NK-92 (cell line): Measurements from ENCODE around the gene SYMPK.
A peak's percentile ranks its signal among the peaks of the same experiment; 100 is the strongest.

Experiments
- DNase-seq: peaks from one replicate; lab custom pipeline; 2025; ENCODE audit not compliant: unreplicated experiment; lab: John Stamatoyannopoulos, UW

SYMPK gene

DNA sequence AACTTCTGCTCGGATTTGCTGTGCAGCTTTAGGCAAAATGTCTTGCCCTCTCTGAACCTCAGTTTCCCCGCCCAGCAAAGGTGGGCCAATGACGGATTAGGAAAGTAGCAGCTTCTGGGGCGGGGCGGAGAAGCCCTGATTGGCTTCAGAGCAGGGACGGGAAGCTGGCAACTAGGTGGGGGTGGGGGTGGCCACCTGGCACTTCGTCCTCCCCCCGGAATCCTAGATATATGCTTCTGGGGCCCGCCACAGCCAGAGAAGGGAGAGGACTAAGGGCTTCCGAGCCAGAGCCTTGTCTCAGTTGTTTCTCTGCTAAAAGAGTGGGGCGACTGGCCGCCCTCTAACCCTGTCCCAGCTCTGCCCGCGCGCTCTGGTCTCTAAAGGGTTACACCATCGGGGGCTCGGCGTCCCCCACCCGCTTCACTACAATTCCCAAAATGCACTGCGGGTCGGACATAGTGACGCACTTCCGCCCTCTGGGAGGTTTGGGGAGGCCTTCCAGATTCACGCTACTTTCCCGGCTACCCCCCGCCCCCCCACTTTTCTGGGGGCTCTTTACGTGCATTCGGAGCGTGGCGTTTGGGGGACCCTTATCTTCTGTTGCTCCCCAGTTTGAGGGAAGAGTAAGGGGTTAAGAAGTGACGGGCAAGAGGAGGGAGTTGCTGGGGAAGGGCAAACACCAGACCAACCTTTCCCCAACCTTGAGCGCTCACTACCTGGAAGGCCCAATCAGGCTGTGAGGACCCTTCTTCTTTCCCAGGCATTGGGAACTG, 23.7 kb upstream of the SYMPK start:
- DNase-seq: peak; percentile 38

DNA sequence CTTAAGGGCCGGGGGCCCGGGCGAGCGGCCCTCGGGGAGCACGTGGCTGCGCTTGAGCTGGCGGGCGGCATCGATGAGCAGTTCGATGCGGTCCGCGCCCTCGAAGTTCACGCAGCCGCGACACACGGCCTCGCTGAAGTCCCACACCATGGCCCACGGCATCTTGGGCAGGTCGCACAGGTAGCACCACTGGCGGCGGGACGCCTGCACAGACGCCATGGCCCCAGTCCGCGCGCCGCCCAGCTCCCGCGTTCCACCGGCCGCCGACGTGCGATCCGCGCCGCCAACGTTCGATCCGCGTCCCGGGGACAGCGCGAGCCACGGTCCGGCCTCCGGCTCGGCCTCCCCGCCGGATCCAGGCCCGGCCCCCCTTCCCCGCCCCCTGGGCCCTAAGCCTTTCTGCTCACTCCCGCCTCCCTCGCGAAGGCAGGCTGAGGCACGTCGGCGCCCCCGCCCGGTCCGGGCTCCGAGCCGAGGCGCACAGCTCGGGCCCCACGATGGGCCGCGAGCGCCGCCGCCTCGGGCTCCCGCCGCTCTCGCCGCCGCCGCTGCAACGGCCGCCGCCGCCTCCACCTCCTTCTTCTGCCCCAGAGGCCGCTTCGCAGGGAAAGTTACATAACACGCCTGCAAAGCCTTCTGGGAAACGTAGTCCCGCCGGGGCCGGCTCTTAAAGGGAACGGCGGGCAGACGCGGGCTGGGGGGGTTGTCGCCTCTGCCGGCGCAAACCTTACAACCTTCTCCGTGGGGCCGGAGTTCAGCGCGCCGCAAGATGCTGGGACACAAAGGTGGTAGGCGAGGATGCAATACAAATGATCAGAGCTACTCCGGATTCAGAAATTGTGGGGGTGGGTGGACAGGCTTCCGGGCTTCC, 22.8 kb upstream of the SYMPK start, which contains the start of gene IRF2BP1:
TSS of gene IRF2BP1 (minus strand) at position 586 of the 871 bp plus-strand sequence. CDS start at position 219, 367 bp downstream.
- peak; percentile 46 for DNase-seq

DNA sequence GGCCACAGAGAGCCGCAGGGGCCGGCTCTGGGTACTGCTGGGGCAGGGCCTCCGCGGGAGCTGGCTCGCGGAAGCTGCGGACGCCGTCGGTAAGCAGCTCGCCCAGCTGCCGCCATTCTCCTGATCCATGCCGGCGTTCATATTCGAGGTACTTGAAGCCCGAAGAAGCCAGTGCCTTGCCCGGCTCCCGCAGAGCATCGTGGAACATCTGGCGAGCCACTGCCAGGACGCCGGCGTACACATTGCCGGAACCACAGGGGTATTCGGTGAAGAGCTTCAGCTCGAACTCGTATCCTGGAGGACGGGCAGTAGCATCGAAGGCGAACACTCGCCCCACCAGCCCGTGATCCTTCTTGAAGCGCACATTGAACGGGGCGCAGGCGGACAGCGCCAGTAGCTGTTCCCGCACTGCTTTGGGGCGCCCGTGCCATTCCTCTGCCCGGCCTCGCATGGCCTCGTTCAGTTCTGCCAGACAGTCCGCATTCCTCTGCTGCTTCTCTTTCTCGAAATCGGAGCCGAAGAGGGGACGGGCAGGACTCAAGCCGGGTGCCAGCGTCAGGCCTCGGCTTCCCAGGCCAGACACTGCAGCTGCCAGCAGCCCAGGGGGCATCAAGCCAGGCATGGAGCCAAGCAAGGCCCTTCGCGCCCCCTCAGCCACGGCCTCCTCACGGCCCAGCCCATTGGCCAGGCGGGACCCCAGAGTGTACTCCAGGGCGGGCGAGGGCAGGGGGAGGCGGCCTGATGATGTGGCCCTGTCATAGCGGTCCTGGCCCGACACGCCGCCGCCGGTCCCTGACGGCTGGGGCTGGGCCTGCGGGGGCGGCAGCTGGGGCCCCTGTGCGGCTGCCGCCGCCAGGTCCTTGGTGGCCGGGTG, 22.0 kb upstream of the SYMPK start:
- no peak for DNase-seq

DNA sequence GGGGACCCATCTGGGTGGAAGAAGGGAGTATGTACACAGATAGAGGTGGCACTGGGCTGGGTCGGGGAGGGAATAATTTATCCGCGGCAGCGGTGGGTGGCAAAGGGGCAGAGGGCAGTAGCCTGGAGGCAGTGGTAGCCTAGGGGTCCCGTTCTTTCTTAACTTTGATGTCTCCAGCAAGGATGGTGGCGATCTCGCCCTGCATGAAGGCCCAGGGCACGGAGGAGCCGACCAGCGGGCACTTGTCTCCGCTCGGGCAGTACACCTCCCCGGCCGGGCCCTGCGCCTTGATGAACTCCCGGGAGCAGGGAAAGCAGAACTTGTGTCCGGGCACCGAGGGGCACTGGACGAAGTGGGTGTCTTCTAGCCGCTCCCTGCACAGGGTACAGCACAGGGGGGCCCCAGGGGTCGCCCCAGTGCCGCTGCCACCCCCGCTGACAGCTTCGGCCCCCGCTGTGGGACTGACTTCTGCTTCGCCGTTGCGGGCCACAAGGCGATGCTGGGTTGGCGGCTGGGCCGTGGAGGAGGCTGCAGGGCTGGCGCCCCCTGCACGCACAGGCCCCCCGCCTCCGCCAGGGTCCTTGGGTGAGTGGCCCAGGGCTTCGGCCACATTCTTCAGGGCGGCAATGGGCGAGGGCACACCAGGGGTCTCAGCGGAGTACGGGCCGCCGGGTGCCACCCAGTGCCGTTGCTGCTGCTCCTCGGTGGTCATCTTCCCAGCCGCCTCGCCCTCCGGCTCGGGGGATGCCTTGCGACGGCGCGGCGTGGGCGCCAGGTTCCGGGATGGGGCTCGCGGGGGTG, 21.1 kb upstream of the SYMPK start:
- no peak for DNase-seq

DNA sequence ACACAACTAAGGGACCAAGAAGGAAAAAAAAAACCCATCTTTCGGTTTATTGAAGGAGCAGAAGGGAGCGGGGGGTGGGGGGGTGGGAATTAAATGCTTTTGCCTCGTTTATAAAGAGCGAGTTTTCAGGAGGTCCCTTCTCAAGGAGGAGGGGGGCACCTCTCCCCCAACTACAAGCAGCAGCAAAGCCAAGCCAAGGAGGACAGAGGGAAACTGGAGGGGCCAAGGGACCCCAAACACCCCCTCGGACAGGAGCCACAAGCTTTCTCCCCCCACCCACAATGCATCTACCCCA, 20.6 kb upstream of the SYMPK start:
- DNase-seq: no peak

DNA sequence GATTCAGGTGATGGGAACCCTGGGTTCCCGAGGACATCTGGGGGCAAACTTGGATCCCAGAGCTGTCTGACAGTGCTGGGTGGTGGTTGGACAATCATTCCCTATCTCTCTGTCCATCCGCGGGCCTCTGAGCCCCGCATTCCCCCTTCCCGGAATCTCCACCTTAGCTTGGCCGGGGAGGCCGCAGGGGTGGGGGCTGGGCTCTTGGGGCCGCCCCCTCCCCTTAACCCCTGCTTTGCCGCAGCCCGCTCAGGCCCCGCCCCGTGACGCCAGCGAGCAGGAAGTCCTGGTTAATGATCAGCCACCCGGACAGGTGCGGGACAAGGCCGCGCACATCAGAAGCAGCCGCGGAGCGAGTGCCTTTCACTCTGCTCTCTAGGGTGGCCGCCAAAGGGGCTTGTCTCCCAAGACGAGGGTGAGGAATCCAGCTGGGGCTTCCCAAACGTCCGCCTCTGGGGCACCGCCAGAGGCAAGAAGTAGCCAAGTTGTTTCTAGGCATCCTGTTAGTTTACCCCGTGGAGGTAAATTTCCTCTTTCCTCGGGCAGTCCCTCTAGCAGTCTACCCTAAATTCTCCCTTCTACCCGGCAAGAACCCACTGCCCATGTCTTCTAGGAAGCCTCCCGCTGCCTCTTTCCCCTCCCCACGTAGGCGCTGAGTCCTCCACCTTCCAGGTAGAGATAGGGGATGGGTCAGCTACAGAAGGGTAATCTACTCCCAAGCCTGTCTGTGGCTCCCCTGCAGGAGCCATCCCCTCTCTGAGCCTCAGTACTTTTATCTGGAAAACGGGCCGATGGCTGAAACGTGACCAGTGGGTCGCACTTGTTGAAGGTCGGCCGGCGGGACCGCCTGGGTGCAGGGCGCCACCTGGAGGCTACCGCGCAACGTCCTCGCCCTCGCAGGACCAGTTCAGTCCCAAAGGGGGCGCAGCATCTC, 20.0 kb upstream of the SYMPK start:
- DNase-seq: no peak

DNA sequence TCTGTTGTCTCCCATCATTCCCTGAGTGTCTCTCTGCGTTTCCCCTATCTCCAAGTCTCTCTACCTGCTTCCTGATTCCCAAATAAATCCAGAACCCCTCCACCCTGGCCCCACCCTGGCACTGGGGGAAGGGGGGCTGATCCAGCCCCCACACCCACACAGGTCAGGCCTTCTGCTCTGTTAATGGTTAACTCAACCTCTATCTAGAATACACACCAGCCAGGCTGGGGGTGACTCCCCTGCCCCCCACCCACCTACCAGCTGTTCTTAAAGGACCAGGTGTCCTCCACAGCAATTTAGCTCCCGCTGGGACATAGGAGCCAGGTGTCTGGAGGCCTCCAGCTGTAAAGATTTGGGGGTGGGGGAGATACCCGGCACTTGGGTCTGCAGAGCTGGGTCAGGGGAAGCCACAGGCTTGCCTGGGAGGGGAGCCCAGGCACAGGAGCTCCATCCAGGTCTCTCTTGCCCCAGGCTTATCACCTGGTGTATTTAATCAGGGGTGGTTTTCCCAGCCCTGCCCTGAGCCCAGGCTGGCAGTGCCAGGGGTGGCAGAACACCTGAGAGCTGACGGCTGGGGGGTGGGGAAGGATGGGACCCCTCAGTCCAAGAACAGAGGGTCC, 19.1 kb upstream of the SYMPK start:
- no peak for DNase-seq

DNA sequence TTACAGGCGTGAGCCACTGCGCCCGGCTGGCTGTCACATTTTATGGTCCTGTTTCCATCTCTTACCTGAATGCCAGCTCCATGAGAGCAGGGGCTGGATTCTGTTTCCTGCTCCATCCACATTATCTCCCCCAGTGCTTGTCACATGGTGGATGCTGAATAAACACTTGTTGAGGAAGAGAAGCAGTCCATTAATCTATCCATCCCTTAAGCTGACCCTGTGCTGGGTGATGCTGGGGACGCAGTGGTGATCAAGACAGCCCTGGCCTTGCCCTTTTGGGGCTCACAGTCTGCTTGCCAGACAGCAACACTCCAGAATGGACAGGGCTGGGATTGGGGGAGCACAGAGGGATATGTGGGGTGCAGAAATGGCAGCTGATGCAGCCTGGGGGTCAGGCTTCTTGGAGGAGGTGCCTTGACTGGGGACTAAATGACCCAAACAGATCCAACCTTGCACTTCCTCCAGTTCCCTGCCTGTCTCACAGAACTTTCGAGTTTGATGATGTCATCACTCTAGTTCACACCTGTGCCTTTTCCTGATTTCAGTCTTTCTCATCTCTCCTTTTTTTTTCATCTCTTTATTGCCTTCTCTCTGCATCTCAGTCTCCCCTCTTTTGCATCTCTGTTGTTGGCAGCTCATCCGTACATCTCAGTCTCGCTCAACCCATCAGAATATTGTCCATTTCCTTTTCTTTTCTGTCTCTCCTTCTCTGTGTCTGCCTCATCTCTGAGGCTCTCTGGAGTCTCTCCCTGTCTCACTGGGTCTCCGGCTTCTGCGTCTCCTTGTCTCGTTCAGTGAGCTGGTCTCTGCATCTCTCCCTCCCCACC, 18.3 kb upstream of the SYMPK start:
- DNase-seq: no peak

DNA sequence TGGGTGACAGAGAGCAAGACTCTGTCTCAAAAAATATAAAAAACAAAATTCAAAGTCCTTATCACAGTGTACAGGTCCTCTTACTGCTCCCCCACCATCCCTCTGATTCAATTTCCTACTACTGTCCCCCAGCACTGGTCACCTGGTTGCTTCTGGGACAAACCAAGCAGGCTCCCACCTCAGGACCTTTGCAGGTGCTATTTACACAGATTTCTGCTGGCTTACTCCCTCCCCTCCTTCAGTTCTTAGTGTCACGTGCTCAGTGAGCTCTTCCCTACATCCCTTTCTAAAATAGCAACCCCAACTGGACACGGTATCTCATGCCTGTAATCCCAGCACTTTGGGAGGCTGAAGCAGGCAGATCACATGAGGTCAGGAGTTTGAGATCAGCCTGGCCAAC, 17.0 kb upstream of the SYMPK start:
- DNase-seq: no peak

DNA sequence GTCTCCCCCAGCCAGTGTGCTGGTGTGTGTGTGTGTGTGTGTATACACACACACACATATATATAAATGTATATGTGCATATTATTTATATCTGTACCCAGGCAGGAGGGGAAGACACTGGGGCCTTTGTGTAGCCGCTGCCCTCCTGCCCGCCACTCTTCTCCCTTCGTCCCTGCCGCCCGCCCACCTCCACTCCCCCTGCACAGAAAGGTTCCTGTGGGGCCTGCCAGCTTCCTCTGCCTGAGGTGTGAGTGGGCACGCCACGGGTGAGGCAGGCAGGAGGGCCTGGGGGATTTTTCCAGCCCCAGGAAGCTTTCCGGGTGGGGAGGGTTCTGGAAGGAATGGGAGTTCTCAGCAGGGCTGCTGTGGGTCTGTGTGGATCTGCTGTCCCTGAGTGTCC, 16.1 kb upstream of the SYMPK start:
- DNase-seq: no peak

DNA sequence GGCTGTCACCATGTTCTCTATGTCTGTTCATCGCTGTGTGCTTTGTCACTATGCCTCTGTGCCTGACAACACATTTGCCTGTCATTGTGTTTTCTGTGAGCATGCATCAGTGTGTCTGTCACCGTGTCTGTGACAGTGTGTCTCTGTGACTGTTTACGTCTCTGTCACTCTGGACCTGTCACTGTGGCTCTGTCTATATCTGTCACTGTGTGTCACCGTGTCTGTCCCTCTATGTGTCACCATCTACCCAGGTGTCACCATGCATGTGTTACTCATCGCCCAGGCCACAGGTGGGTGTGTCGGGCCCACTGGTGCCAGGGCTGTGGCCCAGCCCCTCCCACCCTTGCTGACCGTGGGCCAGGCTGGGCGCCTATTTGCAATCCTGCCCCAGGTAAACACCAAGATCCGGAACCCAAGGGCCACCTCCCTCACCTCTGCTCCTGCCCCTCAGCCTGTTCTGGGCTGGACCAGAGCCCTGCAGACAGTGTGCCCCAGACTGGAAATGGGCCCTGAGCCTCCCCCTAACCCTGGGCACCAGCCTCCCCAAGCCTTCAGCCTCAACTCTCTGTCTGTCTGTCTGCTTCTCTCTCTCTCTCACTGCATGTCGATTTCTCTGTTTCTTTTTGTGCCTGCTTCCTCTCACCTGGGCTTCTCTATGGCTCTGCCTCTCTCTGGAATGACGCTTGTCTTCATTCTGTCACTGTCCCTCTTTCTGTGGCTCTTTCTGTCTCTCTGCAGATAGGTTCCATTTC, 15.3 kb upstream of the SYMPK start:
- DNase-seq: no peak

DNA sequence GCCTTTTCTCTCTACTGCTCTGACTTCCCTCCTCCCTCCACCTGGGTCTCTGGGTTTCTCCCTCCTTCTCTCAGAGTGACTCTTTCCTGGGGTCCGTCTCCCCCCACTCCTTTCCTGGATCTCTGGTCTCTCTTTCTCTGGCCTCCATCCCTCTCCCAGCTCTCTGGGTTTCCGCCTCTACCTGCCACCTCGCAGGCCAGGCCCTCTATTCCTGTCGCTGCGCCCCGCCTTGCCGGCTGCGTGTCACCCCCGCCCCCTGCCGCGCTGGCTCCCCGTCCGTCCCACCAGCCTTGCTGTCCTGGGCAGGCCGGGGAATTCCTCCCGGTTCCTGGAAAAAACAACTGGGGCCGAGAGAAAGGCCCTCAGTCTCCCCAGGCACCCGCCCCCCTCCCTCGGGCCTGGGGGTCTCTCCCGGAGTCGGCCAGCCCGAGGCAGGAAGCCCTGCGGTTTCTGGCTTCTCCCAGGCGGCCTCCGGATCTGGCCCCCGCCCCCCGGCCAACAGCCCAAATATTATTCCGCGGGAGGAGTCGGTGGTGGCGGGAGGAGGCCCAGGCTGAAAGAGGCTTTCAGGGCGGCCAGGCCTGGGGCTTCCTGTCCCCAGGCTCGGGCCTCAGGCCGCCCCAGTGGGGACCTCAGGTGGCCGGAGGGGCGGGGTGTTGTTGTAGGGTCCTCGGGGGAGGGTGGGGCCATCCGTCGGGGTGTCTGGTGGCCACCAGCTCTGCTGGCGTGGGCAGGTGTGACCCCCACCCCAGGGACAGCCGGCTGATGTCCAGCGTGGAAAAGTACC, 13.7 kb upstream of the SYMPK start:
- DNase-seq: no peak

DNA sequence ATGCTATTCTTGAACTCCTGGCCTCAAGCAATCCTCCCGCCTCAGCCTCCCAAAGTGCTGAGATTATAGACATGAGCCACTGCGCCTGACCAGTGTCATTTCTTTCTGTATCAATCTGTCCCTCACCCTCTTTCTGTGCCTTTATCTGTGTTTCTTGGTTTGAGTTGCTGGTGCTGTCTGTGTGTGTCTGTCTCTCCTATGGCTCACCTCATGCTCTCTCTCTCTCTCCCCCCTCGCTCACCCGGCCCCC, 13.1 kb upstream of the SYMPK start:
- no peak for DNase-seq

DNA sequence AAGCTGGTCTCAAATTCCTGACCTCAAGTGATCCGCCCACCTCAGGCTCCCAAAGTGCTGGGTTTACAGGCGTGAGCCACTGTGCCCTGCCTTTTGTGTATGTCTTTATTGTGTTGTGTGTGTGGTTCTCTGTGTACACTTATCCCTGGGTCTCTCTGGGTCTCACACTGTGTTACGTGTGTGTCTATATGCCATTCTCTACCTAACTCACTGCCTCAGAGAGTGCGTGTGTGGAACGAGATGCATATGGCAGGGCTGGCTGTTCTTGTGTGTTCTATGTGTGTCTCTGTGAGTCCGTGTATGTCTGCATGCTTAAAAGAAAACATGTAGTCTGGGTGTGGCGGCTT, 11.6 kb upstream of the SYMPK start:
- DNase-seq: no peak

DNA sequence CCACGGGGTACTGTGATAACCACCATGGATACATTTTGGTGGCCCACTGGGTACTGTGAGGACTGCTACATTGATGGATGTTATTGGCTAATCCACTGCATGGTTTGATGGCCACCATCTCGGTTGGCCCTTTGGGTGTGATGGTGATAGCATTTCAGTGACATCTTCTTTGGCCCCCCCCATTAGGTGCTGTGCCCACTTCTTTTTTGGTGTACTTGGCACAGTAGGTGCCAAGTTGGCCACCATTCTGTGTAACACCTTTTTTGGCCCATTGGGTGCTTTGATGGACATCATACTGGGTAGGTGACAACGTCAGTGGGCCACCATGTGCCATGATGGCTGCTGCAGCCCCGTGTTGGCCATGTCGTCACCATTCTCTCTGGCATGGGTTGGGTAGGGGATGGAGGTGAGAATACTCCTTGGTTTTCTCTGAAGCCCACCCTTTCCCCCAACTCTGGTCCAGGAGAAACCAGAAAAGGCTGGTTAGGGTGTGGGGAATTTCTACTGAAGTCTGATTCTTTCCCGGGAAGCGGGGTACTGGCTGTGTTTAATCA, 10.3 kb upstream of the SYMPK start:
- no peak for DNase-seq

DNA sequence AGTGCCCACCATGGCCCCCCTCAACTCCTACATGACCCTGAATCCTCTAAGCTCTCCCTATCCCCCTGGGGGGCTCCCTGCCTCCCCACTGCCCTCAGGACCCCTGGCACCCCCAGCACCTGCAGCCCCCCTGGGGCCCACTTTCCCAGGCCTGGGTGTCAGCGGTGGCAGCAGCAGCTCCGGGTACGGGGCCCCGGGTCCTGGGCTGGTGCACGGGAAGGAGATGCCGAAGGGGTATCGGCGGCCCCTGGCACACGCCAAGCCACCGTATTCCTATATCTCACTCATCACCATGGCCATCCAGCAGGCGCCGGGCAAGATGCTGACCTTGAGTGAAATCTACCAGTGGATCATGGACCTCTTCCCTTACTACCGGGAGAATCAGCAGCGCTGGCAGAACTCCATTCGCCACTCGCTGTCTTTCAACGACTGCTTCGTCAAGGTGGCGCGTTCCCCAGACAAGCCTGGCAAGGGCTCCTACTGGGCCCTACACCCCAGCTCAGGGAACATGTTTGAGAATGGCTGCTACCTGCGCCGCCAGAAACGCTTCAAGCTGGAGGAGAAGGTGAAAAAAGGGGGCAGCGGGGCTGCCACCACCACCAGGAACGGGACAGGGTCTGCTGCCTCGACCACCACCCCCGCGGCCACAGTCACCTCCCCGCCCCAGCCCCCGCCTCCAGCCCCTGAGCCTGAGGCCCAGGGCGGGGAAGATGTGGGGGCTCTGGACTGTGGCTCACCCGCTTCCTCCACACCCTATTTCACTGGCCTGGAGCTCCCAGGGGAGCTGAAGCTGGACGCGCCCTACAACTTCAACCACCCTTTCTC, 9.4 kb upstream of the SYMPK start:
- DNase-seq: no peak
